Spleen (tissue), 7 donors: ENCODE measurements around the gene ZNF148.
"Not testable (repeated sequence)": the region's sequence is repeated elsewhere in the genome, so short reads cannot be mapped to it uniquely, and the experiment has no call there.

ENCODE experiments used
- CTCF ChIP-seq, 11 experiments: fragments of 200-600 bp in 7 of 11; fragments of 450-650 bp in 4 of 11; sonication (generic) in 4 of 11; IDR thresholded peaks in 8 of 11; conservative IDR thresholded peaks in 3 of 11; 1 replicate in 7 of 11; 2 replicates in 4 of 11; pipeline versions ENCODE4 v1.4.0 to v1.8.0; 2016 to 2021; ENCODE audit warnings: antibody characterized with exemption in 11 of 11, inconsistent platforms in 4 of 11, mild to moderate bottlenecking in 1 of 11
- POLR2A ChIP-seq, 3 donors: fragments of 450-650 bp; IDR thresholded peaks; one replicate each; pipeline ENCODE4 v1.5.1; 2017; ENCODE audit warnings: antibody characterized with exemption in 3 of 3, mild to moderate bottlenecking in 1 of 3
- POLR2AphosphoS5 ChIP-seq, 3 donors: sonication (generic); formaldehyde crosslinking; IDR thresholded peaks; one replicate each; pipeline ENCODE4 v1.5.1; 2017; ENCODE audit warnings: antibody characterized with exemption in 3 of 3
- donor health status: DM: no; HTN: no; CAD: no; lungs with moderate emphysema.
- donor health status: DM: no; HTN: no; CAD: no.
- donor health status: DM: no; HTN: no; CAD: no.

GRCh38 chr3:125388369-125388768 lies 13.2 kb upstream of the ZNF148 start:
- TF ChIP-seq CTCF (IDR thresholded peaks at IDR 0.05 in 8 of 11, conservative IDR thresholded peaks at IDR 0.05 in 3 of 11); POLR2A (IDR thresholded peaks at IDR 0.05); POLR2AphosphoS5 (IDR thresholded peaks at IDR 0.05): not testable (repeated sequence)
